HCT116 (cell line): Measurements from ENCODE around the gene SERTAD2. TPM values are rescaled to one million over a fixed set of nuclear protein-coding genes. Genes with fewer than 3 reads are reported as not detected.

Source experiments
- ATAC-seq: fragments of 200-7000 bp; cut with Tn5 transposase; 2 replicates; pipeline ENCODE4 v1.9.1; 2020; ENCODE audit warnings: mild to moderate bottlenecking, moderate library complexity
- BruUV-seq: library from RNA; stranded (reverse); fragments of 400-500 nt; replicated peaks from 2 replicates; lab custom pipeline; 2021; lab: Mats Ljungman, UMichigan
- CTCF ChIA-PET: fragments of 300-600 bp; sonication (Branson Sonifier 250); formaldehyde crosslinking; loops from one replicate; lab custom pipeline; 2021; ENCODE audit warnings: antibody characterized with exemption; lab: Charles Lee
- POLR2A ChIA-PET: fragments of 300-600, 350-600 bp; sonication (Branson Sonifier 250); formaldehyde crosslinking; loops from one replicate; lab custom pipeline; 2021; ENCODE audit warnings: antibody characterized with exemption; lab: Charles Lee
- RAD21 ChIA-PET, 2 experiments: fragments of 300-600 bp; sonication (Branson Sonifier 250); formaldehyde crosslinking; loops; one replicate each; lab custom pipeline; 2023; ENCODE audit warnings: low total read pairs in 2 of 2; ENCODE audit not compliant: uncharacterized antibody in 2 of 2, unreplicated experiment in 2 of 2, low non-redundant PET in 1 of 2; lab: Charles Lee
- DNase-seq: peaks from one replicate; pipeline ENCODE4 v3.0.0-alpha.2; 2010; ENCODE audit warnings: low read depth, low spot score
- H2AFZ ChIP-seq: fragments of 200-600 bp; shearing (Covaris generic), sonication (generic); 2 replicates; pipeline ENCODE4 v1.6.1; 2017; ENCODE audit warnings: low read depth, mixed run types, mixed read lengths, antibody characterized with exemption, low read length; ENCODE audit not compliant: poor library complexity, severe bottlenecking
- H3K27ac ChIP-seq: 2 replicates; pipeline ENCODE4 v1.5.1; 2012; ENCODE audit warnings: low read depth, low read length
- H3K27me3 ChIP-seq: fragments of 200-600 bp; sonication (generic); 2 replicates; pipeline ENCODE4 v1.6.1; 2016; ENCODE audit warnings: mixed run types, low read length, mixed read lengths; ENCODE audit not compliant: insufficient read depth
- H3K36me3 ChIP-seq, 2 experiments: fragments of 200-500 bp in 1 of 2; fragments of 200-600 bp in 1 of 2; sonication (Bioruptor generic) in 1 of 2; sonication (generic) in 1 of 2; 2 replicates each; pipeline versions ENCODE4 v1.5.1 to v1.6.1; 2014 to 2016; ENCODE audit warnings: low read length in 2 of 2, inconsistent platforms in 1 of 2, mixed read lengths in 1 of 2, mixed run types in 1 of 2; ENCODE audit not compliant: insufficient read depth in 2 of 2, control insufficient read depth in 1 of 2
- H3K4me1 ChIP-seq, 2 experiments: fragments of 200-600 bp in 1 of 2; sonication (generic) in 1 of 2; 2 replicates each; pipeline versions ENCODE4 v1.5.1 to v1.6.1; 2012 to 2017; ENCODE audit warnings: low read length in 2 of 2, inconsistent platforms in 1 of 2, mild to moderate bottlenecking in 1 of 2, mixed read lengths in 1 of 2, mixed run types in 1 of 2, moderate library complexity in 1 of 2; ENCODE audit not compliant: insufficient read depth in 2 of 2, control insufficient read depth in 1 of 2
- H3K4me2 ChIP-seq: fragments of 200-600 bp; sonication (generic); 2 replicates; pipeline ENCODE4 v1.6.1; 2017; ENCODE audit warnings: mixed run types, low read length, mixed read lengths
- H3K4me3 ChIP-seq, 2 experiments: fragments of 200-600 bp in 1 of 2; sonication (generic) in 1 of 2; replicated peaks in 1 of 2; 2 replicates each; pipeline ENCODE4 v1.5.1; 2011 to 2016; ENCODE audit warnings: low read length in 2 of 2, control low read depth in 1 of 2, low read depth in 1 of 2, mild to moderate bottlenecking in 1 of 2, mixed read lengths in 1 of 2, mixed run types in 1 of 2
- H3K79me2 ChIP-seq: fragments of 200-600 bp; sonication (generic); 2 replicates; pipeline ENCODE4 v1.6.1; 2017; ENCODE audit warnings: mild to moderate bottlenecking, mixed run types, low read length, moderate library complexity, mixed read lengths; ENCODE audit not compliant: insufficient read depth
- H3K9ac ChIP-seq: fragments of 200-600 bp; sonication (generic); 2 replicates; pipeline ENCODE4 v1.6.1; 2016; ENCODE audit warnings: low read length, mixed read lengths
- H3K9me2 ChIP-seq: fragments of 200-600 bp; sonication (generic), shearing (Covaris generic); 2 replicates; pipeline ENCODE4 v1.6.1; 2017; ENCODE audit warnings: mixed run types, mild to moderate bottlenecking, moderate library complexity; ENCODE audit not compliant: insufficient read depth
- H3K9me3 ChIP-seq, 2 experiments: fragments of 200-500 bp in 1 of 2; fragments of 200-600 bp in 1 of 2; sonication (Bioruptor generic) in 1 of 2; sonication (generic) in 1 of 2; 2 replicates each; pipeline ENCODE4 v1.6.1; 2014 to 2017; ENCODE audit warnings: low read length in 2 of 2, mixed read lengths in 2 of 2, inconsistent platforms in 1 of 2, low read depth in 1 of 2, mild to moderate bottlenecking in 1 of 2, mixed run types in 1 of 2, moderate library complexity in 1 of 2; ENCODE audit not compliant: control insufficient read depth in 1 of 2, insufficient read depth in 1 of 2
- H4K20me1 ChIP-seq: fragments of 200-600 bp; sonication (generic), shearing (Covaris generic); 2 replicates; pipeline ENCODE4 v1.6.1; 2017; ENCODE audit warnings: mixed run types, mild to moderate bottlenecking, moderate library complexity; ENCODE audit not compliant: insufficient read depth
- JUND ChIP-seq: IDR thresholded peaks from 2 replicates; pipeline ENCODE4 v1.6.1; 2012
- POLR2AphosphoS5 ChIP-seq: IDR thresholded peaks from 2 replicates; pipeline ENCODE4 v1.6.1; 2011; ENCODE audit warnings: mild to moderate bottlenecking, low read depth, low read length, moderate library complexity
- SRF ChIP-seq: IDR thresholded peaks from 2 replicates; pipeline ENCODE4 v1.6.1; 2012; ENCODE audit warnings: low read depth
- YY1 ChIP-seq: IDR thresholded peaks from 2 replicates; pipeline ENCODE4 v1.6.1; 2011; ENCODE audit warnings: low read length, low read depth, moderate library complexity, mild to moderate bottlenecking; ENCODE audit not compliant: insufficient replicate concordance; ENCODE audit errors: extremely low read depth
- intact Hi-C: fragments of 100-400 bp; cut with micrococcal nuclease; formaldehyde crosslinking; loops from 2 replicates; pipeline ENCODE4 v1.10.0; 2022
- total RNA-seq: library from RNA; stranded (reverse); gene quantifications from one replicate; pipeline ENCODE4 v1.2.1, GENCODE V29; 2021; ENCODE audit not compliant: unreplicated experiment
- TF ChIP-seq, protein P1 (sequence below): IDR thresholded peaks from 2 replicates; pipeline ENCODE4 v1.6.1; 2012; ENCODE audit warnings: low read depth
- TF ChIP-seq, protein P2 (sequence below): IDR thresholded peaks from 2 replicates; pipeline ENCODE4 v1.6.1; 2012
- TF ChIP-seq, protein P3 (sequence below): IDR thresholded peaks from 2 replicates; pipeline ENCODE4 v1.6.1; 2012
- TF ChIP-seq, protein P4 (sequence below): IDR thresholded peaks from 2 replicates; pipeline ENCODE4 v1.6.1; 2011; ENCODE audit warnings: mild to moderate bottlenecking, low read length, moderate library complexity; ENCODE audit not compliant: insufficient replicate concordance; ENCODE audit errors: extremely low read depth

Gene SERTAD2
- total RNA-seq, 1 experiment from 2014 or later = 80.1 TPM

DNA sequence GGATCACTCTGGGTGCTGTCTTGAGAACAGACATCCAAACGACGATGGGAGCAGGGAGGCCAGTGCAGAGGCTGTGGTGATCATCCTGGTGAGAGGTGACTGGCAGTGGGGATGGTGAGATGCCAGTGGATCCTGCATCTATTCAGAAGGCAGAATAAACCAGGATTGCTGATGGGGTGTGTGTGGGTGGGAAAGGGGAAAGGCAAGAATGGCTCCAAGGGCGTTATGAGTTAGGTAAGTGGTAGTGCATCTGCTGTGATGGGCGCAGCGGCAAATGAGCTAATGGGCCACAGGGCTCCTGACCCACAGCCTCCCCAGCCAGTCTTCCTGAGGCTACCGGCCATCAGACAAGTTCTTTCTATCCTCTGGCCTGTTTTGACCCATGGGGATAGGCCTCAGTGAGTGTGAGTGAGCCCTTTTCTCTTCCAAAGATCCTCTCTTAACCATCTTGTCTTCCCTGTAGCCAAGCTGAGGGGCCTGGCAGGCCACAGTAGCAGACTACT, 29.6 kb downstream of the SERTAD2 start (continued):
- TF ChIP-seq, protein P1, sequence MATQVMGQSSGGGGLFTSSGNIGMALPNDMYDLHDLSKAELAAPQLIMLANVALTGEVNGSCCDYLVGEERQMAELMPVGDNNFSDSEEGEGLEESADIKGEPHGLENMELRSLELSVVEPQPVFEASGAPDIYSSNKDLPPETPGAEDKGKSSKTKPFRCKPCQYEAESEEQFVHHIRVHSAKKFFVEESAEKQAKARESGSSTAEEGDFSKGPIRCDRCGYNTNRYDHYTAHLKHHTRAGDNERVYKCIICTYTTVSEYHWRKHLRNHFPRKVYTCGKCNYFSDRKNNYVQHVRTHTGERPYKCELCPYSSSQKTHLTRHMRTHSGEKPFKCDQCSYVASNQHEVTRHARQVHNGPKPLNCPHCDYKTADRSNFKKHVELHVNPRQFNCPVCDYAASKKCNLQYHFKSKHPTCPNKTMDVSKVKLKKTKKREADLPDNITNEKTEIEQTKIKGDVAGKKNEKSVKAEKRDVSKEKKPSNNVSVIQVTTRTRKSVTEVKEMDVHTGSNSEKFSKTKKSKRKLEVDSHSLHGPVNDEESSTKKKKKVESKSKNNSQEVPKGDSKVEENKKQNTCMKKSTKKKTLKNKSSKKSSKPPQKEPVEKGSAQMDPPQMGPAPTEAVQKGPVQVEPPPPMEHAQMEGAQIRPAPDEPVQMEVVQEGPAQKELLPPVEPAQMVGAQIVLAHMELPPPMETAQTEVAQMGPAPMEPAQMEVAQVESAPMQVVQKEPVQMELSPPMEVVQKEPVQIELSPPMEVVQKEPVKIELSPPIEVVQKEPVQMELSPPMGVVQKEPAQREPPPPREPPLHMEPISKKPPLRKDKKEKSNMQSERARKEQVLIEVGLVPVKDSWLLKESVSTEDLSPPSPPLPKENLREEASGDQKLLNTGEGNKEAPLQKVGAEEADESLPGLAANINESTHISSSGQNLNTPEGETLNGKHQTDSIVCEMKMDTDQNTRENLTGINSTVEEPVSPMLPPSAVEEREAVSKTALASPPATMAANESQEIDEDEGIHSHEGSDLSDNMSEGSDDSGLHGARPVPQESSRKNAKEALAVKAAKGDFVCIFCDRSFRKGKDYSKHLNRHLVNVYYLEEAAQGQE = no peak
- no peak for TF ChIP-seq YY1

DNA sequence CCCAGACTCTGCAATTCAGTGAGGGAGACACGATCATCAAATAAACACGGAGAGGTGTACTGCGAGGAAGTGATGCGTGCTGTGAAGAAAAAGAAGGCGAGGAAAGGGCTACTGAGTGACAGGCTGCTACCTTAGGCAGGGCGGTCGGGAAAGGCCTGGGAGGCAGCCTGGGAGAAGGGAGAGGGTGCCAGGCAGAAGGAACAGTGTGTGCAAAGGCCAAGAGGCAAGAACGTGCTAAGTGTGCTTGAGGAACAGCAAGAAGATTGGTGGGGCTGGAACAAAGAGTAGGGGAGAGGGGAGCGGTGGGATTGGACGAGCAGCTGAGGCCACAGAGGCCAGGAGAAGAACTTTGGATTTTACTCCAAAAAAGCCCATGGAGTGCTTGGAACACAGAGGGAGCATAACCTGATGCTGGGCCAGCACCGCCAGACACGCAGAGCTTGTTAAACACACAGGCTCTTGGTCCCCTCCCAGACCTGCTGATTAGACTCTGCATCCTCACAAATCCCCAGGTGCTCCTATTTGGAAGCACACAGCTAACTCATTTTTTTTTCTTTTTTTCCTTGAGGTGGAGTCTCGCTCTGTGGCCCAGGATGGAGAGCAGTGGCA, 30.4 kb downstream of the SERTAD2 start:
- no peaks in the 10 kb centered on the region for H3K9me3 ChIP-seq
- no TSS peak for BruUV-seq
- RAD21 ChIA-PET = no interaction called here
- H2AFZ ChIP-seq = no peak overlapping the region
- no peaks in the 10 kb centered on the region for H3K27me3 ChIP-seq
- no peak for DNase-seq
- no peak overlapping the region for H3K9ac ChIP-seq
- no peaks in the 10 kb centered on the region for H3K9me2 ChIP-seq
- intact Hi-C loops = no loop called here
- no peak overlapping the region for H3K4me2 ChIP-seq
- TF ChIP-seq, protein P2, sequence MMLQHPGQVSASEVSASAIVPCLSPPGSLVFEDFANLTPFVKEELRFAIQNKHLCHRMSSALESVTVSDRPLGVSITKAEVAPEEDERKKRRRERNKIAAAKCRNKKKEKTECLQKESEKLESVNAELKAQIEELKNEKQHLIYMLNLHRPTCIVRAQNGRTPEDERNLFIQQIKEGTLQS = no peak
- TF ChIP-seq SRF (no peak), POLR2AphosphoS5 (no peak), JUND (no peak)
- TF ChIP-seq, protein P3, sequence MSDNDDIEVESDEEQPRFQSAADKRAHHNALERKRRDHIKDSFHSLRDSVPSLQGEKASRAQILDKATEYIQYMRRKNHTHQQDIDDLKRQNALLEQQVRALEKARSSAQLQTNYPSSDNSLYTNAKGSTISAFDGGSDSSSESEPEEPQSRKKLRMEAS = no peak
- TF ChIP-seq, protein P4, sequence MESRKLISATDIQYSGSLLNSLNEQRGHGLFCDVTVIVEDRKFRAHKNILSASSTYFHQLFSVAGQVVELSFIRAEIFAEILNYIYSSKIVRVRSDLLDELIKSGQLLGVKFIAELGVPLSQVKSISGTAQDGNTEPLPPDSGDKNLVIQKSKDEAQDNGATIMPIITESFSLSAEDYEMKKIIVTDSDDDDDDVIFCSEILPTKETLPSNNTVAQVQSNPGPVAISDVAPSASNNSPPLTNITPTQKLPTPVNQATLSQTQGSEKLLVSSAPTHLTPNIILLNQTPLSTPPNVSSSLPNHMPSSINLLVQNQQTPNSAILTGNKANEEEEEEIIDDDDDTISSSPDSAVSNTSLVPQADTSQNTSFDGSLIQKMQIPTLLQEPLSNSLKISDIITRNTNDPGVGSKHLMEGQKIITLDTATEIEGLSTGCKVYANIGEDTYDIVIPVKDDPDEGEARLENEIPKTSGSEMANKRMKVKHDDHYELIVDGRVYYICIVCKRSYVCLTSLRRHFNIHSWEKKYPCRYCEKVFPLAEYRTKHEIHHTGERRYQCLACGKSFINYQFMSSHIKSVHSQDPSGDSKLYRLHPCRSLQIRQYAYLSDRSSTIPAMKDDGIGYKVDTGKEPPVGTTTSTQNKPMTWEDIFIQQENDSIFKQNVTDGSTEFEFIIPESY = no peak
- TF ChIP-seq, all 23 proteins: peak for 0
- no peaks in the 10 kb centered on the region for H3K79me2 ChIP-seq
- ChIA-PET POLR2A (no interaction called here), CTCF (no interaction called here)
- H3K36me3 ChIP-seq = no peaks in the 10 kb centered on the region
- no peaks in the 10 kb centered on the region for H4K20me1 ChIP-seq
- no peak for ATAC-seq
- no peak overlapping the region for H3K27ac ChIP-seq
- H3K4me3 ChIP-seq = no peak overlapping the region
- no peaks in the 10 kb centered on the region for H3K4me1 ChIP-seq
